ENCODE measurements around the gene JAKMIP1. TPM values are rescaled to one million over a fixed set of nuclear protein-coding genes. Genes with fewer than 3 reads are reported as not detected.

Gene JAKMIP1
- total and polyA plus RNA-seq, 2 of the 13 experiments (the other 11 are each of a cell fraction or from before 2014, with no cell fraction given): not detected

- TF ChIP-seq HNF1A (IDR thresholded peaks at IDR 0.05; ENCODE audit: low read depth) (no peak), HNF1A (CRISPR knock-in tag; IDR thresholded peaks at IDR 0.05; ENCODE audit: borderline replicate concordance) (no peak), ZNF780A (CRISPR knock-in tag; IDR thresholded peaks at IDR 0.05) (no peak), TRIM24 (CRISPR knock-in tag; IDR thresholded peaks at IDR 0.05) (no peak), TGIF2 (CRISPR knock-in tag; IDR thresholded peaks at IDR 0.05) (no peak), ETV6 (CRISPR knock-in tag; conservative IDR thresholded peaks at IDR 0.05) (no peak)
- TF ChIP-seq, protein P1, sequence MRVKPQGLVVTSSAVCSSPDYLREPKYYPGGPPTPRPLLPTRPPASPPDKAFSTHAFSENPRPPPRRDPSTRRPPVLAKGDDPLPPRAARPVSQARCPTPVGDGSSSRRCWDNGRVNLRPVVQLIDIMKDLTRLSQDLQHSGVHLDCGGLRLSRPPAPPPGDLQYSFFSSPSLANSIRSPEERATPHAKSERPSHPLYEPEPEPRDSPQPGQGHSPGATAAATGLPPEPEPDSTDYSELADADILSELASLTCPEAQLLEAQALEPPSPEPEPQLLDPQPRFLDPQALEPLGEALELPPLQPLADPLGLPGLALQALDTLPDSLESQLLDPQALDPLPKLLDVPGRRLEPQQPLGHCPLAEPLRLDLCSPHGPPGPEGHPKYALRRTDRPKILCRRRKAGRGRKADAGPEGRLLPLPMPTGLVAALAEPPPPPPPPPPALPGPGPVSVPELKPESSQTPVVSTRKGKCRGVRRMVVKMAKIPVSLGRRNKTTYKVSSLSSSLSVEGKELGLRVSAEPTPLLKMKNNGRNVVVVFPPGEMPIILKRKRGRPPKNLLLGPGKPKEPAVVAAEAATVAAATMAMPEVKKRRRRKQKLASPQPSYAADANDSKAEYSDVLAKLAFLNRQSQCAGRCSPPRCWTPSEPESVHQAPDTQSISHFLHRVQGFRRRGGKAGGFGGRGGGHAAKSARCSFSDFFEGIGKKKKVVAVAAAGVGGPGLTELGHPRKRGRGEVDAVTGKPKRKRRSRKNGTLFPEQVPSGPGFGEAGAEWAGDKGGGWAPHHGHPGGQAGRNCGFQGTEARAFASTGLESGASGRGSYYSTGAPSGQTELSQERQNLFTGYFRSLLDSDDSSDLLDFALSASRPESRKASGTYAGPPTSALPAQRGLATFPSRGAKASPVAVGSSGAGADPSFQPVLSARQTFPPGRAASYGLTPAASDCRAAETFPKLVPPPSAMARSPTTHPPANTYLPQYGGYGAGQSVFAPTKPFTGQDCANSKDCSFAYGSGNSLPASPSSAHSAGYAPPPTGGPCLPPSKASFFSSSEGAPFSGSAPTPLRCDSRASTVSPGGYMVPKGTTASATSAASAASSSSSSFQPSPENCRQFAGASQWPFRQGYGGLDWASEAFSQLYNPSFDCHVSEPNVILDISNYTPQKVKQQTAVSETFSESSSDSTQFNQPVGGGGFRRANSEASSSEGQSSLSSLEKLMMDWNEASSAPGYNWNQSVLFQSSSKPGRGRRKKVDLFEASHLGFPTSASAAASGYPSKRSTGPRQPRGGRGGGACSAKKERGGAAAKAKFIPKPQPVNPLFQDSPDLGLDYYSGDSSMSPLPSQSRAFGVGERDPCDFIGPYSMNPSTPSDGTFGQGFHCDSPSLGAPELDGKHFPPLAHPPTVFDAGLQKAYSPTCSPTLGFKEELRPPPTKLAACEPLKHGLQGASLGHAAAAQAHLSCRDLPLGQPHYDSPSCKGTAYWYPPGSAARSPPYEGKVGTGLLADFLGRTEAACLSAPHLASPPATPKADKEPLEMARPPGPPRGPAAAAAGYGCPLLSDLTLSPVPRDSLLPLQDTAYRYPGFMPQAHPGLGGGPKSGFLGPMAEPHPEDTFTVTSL (CRISPR knock-in tag; IDR thresholded peaks at IDR 0.05; ENCODE audit: borderline replicate concordance): no peak
- TF ChIP-seq, protein P2, sequence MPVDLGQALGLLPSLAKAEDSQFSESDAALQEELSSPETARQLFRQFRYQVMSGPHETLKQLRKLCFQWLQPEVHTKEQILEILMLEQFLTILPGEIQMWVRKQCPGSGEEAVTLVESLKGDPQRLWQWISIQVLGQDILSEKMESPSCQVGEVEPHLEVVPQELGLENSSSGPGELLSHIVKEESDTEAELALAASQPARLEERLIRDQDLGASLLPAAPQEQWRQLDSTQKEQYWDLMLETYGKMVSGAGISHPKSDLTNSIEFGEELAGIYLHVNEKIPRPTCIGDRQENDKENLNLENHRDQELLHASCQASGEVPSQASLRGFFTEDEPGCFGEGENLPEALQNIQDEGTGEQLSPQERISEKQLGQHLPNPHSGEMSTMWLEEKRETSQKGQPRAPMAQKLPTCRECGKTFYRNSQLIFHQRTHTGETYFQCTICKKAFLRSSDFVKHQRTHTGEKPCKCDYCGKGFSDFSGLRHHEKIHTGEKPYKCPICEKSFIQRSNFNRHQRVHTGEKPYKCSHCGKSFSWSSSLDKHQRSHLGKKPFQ (CRISPR knock-in tag; IDR thresholded peaks at IDR 0.05; ENCODE audit: insufficient replicate concordance): no peak
Measured at GRCh38 chr4:6079965-6080364, 120.4 kb downstream of the JAKMIP1 start (continued).
